Trophoblast cell (in vitro differentiated cells and primary cell): ENCODE data around the gene HMGN2.
A peak's percentile ranks its signal among the peaks of the same experiment; 100 is the strongest.

ENCODE experiments used
- DNase-seq, 2 donors: peaks; one replicate each; pipeline ENCODE4 v3.0.0-alpha.2; 2016
- H2AFZ ChIP-seq: 2 replicates; pipeline ENCODE4 v1.6.1; 2013; ENCODE audit warnings: low read length, moderate library complexity, mild to moderate bottlenecking; ENCODE audit not compliant: insufficient read depth, poor library complexity
- H2AK5ac ChIP-seq: 2 replicates; pipeline ENCODE4 v1.6.1; 2013; ENCODE audit warnings: mild to moderate bottlenecking, low read length
- H2BK120ac ChIP-seq: 2 replicates; pipeline ENCODE4 v1.6.1; 2013; ENCODE audit warnings: low read length, mild to moderate bottlenecking, moderate library complexity; ENCODE audit not compliant: insufficient read depth, poor library complexity
- H2BK12ac ChIP-seq: 2 replicates; pipeline ENCODE4 v1.6.1; 2013; ENCODE audit warnings: mild to moderate bottlenecking, low read length, moderate library complexity
- H2BK5ac ChIP-seq: 2 replicates; pipeline ENCODE4 v1.6.1; 2013; ENCODE audit warnings: low read length, low read depth, moderate library complexity, mild to moderate bottlenecking; ENCODE audit not compliant: poor library complexity
- H3K14ac ChIP-seq: 2 replicates; pipeline ENCODE4 v1.6.1; 2013; ENCODE audit warnings: mild to moderate bottlenecking, low read length
- H3K18ac ChIP-seq: 2 replicates; pipeline ENCODE4 v1.6.1; 2013; ENCODE audit warnings: mild to moderate bottlenecking, low read length
- H3K23ac ChIP-seq: 2 replicates; pipeline ENCODE4 v1.6.1; 2013; ENCODE audit warnings: low read length
- H3K27ac ChIP-seq: 2 replicates; pipeline ENCODE4 v1.5.1; 2013; ENCODE audit warnings: low read depth, mild to moderate bottlenecking, inconsistent platforms, low read length, moderate library complexity
- H3K27me3 ChIP-seq: 2 replicates; pipeline ENCODE4 v1.6.1; 2013; ENCODE audit warnings: inconsistent platforms, mild to moderate bottlenecking, low read length, moderate library complexity; ENCODE audit not compliant: insufficient read depth
- H3K36me3 ChIP-seq, 2 experiments: 1 replicate in 1 of 2; 2 replicates in 1 of 2; pipeline ENCODE4 v1.6.1; 2013; ENCODE audit warnings: low read length in 2 of 2, mild to moderate bottlenecking in 2 of 2, moderate library complexity in 1 of 2; ENCODE audit not compliant: insufficient read depth in 2 of 2, control insufficient read depth in 1 of 2
- H3K4ac ChIP-seq: 2 replicates; pipeline ENCODE4 v1.6.1; 2013; ENCODE audit warnings: low read depth, mild to moderate bottlenecking, low read length, moderate library complexity
- H3K4me1 ChIP-seq, 2 experiments: 1 replicate in 1 of 2; 2 replicates in 1 of 2; pipeline ENCODE4 v1.6.1; 2013; ENCODE audit warnings: low read length in 2 of 2, mild to moderate bottlenecking in 2 of 2, moderate library complexity in 1 of 2; ENCODE audit not compliant: insufficient read depth in 2 of 2, control insufficient read depth in 1 of 2
- H3K4me2 ChIP-seq: 2 replicates; pipeline ENCODE4 v1.6.1; 2013; ENCODE audit warnings: inconsistent platforms, mild to moderate bottlenecking, low read length, moderate library complexity
- H3K4me3 ChIP-seq: 2 replicates; pipeline ENCODE4 v1.5.1; 2013; ENCODE audit warnings: mild to moderate bottlenecking, low read depth, low read length, inconsistent platforms
- H3K79me1 ChIP-seq: one replicate; pipeline ENCODE4 v1.6.1; 2013; ENCODE audit warnings: low read length
- H3K79me2 ChIP-seq: 2 replicates; pipeline ENCODE4 v1.6.1; 2013; ENCODE audit warnings: low read length, mild to moderate bottlenecking; ENCODE audit not compliant: control insufficient read depth, insufficient read depth, poor library complexity
- H3K9ac ChIP-seq: 2 replicates; pipeline ENCODE4 v1.6.1; 2013; ENCODE audit warnings: mild to moderate bottlenecking, low read length
- H3K9me3 ChIP-seq: 2 replicates; pipeline ENCODE4 v1.6.1; 2013; ENCODE audit warnings: low read depth, mild to moderate bottlenecking, control low read depth, inconsistent platforms, low read length; ENCODE audit not compliant: insufficient read depth
- H4K12ac ChIP-seq: 2 replicates; pipeline ENCODE4 v1.6.1; 2013; ENCODE audit warnings: low read depth, mild to moderate bottlenecking, low read length, moderate library complexity
- H4K8ac ChIP-seq: 2 replicates; pipeline ENCODE4 v1.6.1; 2013; ENCODE audit warnings: low read depth, mild to moderate bottlenecking, low read length, moderate library complexity
- H4K91ac ChIP-seq: one replicate; pipeline ENCODE4 v1.6.1; 2013; ENCODE audit warnings: low read depth, mild to moderate bottlenecking, low read length, moderate library complexity
- WGBS: extraction: QIAGEN DNeasy Blood & Tissue Kit; methylation state at CpG from one replicate; pipeline ENCODE4 v1.1.7; 2013; ENCODE audit warnings: missing lambda C conversion rate; ENCODE audit not compliant: insufficient read length, insufficient coverage; ENCODE audit errors: extremely low coverage; 5-methylcytosine and 5-hydroxymethylcytosine counted together

HMGN2 gene

GRCh38 chr1:26472901-26473845, 933 bp downstream of the HMGN2 start:
- H3K79me1 ChIP-seq = peaks cover 7% of the 10 kb centered on the region
- peak overlapping the region; percentile 57 for H3K4me2 ChIP-seq
- H4K8ac ChIP-seq = no peak overlapping the region
- no peak overlapping the region for H3K18ac ChIP-seq
- H3K4me1 ChIP-seq = peaks cover 5 to 10% of the 10 kb centered on the region in 2 experiments
- peak overlapping the region; percentile 39 for H3K4ac ChIP-seq
- peaks cover 5% of the 10 kb centered on the region for H3K79me2 ChIP-seq
- peak; percentile 95 to 99 for DNase-seq
- no peak overlapping the region for H2AK5ac ChIP-seq
- H3K9ac ChIP-seq = no peak overlapping the region
- no peak overlapping the region for H2BK120ac ChIP-seq
- H4K91ac ChIP-seq = peak overlapping the region; percentile 100
- H3K23ac ChIP-seq = no peak overlapping the region
- H3K27me3 ChIP-seq = no peaks in the 10 kb centered on the region
- no peak overlapping the region for H2AFZ ChIP-seq
- peak overlapping the region; percentile 100 for H3K27ac ChIP-seq
- H3K4me3 ChIP-seq = peak overlapping the region; percentile 99
- no CpG with 5 or more reads among the region's 71 CpGs for WGBS
- H2BK12ac ChIP-seq = no peak overlapping the region
- H3K9me3 ChIP-seq = no peaks in the 10 kb centered on the region
- no peak overlapping the region for H4K12ac ChIP-seq
- no peak overlapping the region for H2BK5ac ChIP-seq
- H3K14ac ChIP-seq = no peak overlapping the region
- H3K36me3 ChIP-seq = peaks cover 14 to 39% of the 10 kb centered on the region in 2 experiments

- WGBS = no CpG with 5 or more reads among the region's 1 CpG
- no peak overlapping the region for H2BK5ac ChIP-seq
- no peak overlapping the region for H3K18ac ChIP-seq
Measured at GRCh38 chr1:26474818-26475217, 2.6 kb downstream of the HMGN2 start.

GRCh38 chr1:26475989-26476388, 3.7 kb downstream of the HMGN2 start:
- Histone ChIP-seq H3K9ac (no peak overlapping the region), H3K4me3 (no peak overlapping the region), H3K36me3 (peaks cover 8 to 25% of the 10 kb centered on the region in 2 experiments), H4K12ac (no peak overlapping the region), H3K27me3 (no peaks in the 10 kb centered on the region), H3K4me2 (no peak overlapping the region), H3K23ac (no peak overlapping the region), H3K4ac (no peak overlapping the region), H3K79me1 (peaks cover 7% of the 10 kb centered on the region), H2AFZ (no peak overlapping the region), H3K79me2 (peaks cover 5% of the 10 kb centered on the region), H2BK5ac (no peak overlapping the region), H3K27ac (no peak overlapping the region), H3K18ac (no peak overlapping the region), H3K14ac (no peak overlapping the region), H2BK12ac (no peak overlapping the region), H4K8ac (no peak overlapping the region), H2BK120ac (no peak overlapping the region), H3K4me1 (peaks cover 5 to 10% of the 10 kb centered on the region in 2 experiments), H4K91ac (no peak overlapping the region), H3K9me3 (no peaks in the 10 kb centered on the region), H2AK5ac (no peak overlapping the region)
- WGBS = no CpG with 5 or more reads among the region's 3 CpGs
- DNase-seq = no peak

More at GRCh38 chr1:26474818-26475217, 2.6 kb downstream of the HMGN2 start:
- H3K9me3 ChIP-seq = no peaks in the 10 kb centered on the region
- DNase-seq = no peak
- H3K4me2 ChIP-seq = no peak overlapping the region
- no peak overlapping the region for H3K14ac ChIP-seq
- H4K12ac ChIP-seq = no peak overlapping the region
- H3K27me3 ChIP-seq = no peaks in the 10 kb centered on the region
- H2BK12ac ChIP-seq = no peak overlapping the region
- H3K4ac ChIP-seq = no peak overlapping the region
- peaks cover 5% of the 10 kb centered on the region for H3K79me2 ChIP-seq
- no peak overlapping the region for H4K91ac ChIP-seq
- H3K9ac ChIP-seq = no peak overlapping the region
- H2AK5ac ChIP-seq = no peak overlapping the region
- H2AFZ ChIP-seq = no peak overlapping the region
- no peak overlapping the region for H2BK120ac ChIP-seq
- H3K79me1 ChIP-seq = peaks cover 7% of the 10 kb centered on the region
- no peak overlapping the region for H4K8ac ChIP-seq
- H3K4me3 ChIP-seq = no peak overlapping the region
- H3K4me1 ChIP-seq = peaks cover 5 to 10% of the 10 kb centered on the region in 2 experiments
- peaks cover 8 to 28% of the 10 kb centered on the region in 2 experiments for H3K36me3 ChIP-seq
- H3K27ac ChIP-seq = no peak overlapping the region
- H3K23ac ChIP-seq = no peak overlapping the region

- H3K27ac ChIP-seq = no peak overlapping the region
- no peak overlapping the region for H4K8ac ChIP-seq
- no peak overlapping the region for H3K9ac ChIP-seq
- H3K4me2 ChIP-seq = no peak overlapping the region
- no CpG with 5 or more reads among the region's 4 CpGs for WGBS
- H3K79me2 ChIP-seq = peaks cover 5% of the 10 kb centered on the region
- H3K18ac ChIP-seq = no peak overlapping the region
- H2AK5ac ChIP-seq = no peak overlapping the region
- no peak overlapping the region for H2BK5ac ChIP-seq
- H2BK12ac ChIP-seq = no peak overlapping the region
- peaks cover 8 to 28% of the 10 kb centered on the region in 2 experiments for H3K36me3 ChIP-seq
- no peak overlapping the region for H2BK120ac ChIP-seq
- H3K4ac ChIP-seq = no peak overlapping the region
- peaks cover 0 to 4% of the 10 kb centered on the region in 2 experiments for H3K4me1 ChIP-seq
- no peaks in the 10 kb centered on the region for H3K9me3 ChIP-seq
- no peak overlapping the region for H3K23ac ChIP-seq
- no peak for DNase-seq
- H4K91ac ChIP-seq = no peak overlapping the region
- no peaks in the 10 kb centered on the region for H3K27me3 ChIP-seq
- H3K14ac ChIP-seq = no peak overlapping the region
- no peak overlapping the region for H2AFZ ChIP-seq
- no peak overlapping the region for H4K12ac ChIP-seq
- H3K4me3 ChIP-seq = no peak overlapping the region
- H3K79me1 ChIP-seq = peaks cover 6% of the 10 kb centered on the region
Measured at GRCh38 chr1:26476958-26477357, 4.7 kb downstream of the HMGN2 start.
